ENCODE data around the gene NELL2.

The NELL2 gene

DNA sequence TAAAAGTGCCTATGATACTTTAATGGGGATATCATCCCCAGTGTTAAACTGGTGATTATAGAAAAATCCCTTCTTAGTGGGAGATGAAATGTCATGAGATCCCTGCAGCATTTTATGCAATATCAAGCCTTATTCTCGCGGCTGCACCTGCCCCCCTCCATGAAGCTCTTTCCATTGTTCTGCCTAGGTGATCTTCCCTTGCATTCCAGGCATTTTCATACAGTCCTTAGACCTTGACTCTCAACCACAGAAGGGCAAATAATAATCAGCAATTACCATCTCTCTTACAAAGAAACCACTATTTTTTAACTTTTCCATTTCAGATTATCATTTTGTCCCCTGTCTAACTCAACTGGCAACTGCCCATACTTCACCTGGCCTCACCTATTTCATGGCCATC, 352.3 kb downstream of the NELL2 start:
- no peak for DNase-seq

- DNase-seq, result no peak
Observed at GRCh38 chr12:44521702-44522101, 354.4 kb downstream of the NELL2 start.

- DNase-seq, result no peak
Observed at GRCh38 chr12:44519931-44520330, 356.2 kb downstream of the NELL2 start.

- DNase-seq, result no peak
Observed at GRCh38 chr12:44511289-44511688, 364.8 kb downstream of the NELL2 start.

DNA sequence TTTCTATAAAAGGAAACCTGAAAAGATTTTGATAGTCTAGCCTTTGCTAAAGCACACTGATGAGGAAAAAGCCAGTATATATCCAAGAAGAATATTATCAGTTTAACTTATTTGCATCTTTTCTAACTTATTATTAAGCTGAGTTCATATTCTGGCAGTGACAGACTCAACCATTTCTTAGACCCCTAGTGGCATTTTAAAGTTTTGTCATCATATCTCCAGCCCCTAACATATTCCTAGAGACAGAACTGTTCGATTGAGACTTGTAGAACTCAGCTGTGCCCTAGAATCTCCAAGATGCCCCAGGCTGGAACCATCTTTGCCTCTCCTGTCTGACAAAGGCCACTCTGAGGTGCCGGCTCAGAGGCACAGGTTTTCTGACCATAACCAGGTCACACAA, 365.6 kb downstream of the NELL2 start:
- no peak for DNase-seq

GRCh38 chr12:44510076-44510475, 366.0 kb downstream of the NELL2 start:
- no peak for DNase-seq

GRCh38 chr12:44509471-44509870, 366.6 kb downstream of the NELL2 start:
- no peak for DNase-seq

- no peak for DNase-seq
Observed at GRCh38 chr12:44507461-44507860, 368.7 kb downstream of the NELL2 start.

GRCh38 chr12:44504799-44505198, 371.3 kb downstream of the NELL2 start:
- DNase-seq, result no peak

DNA sequence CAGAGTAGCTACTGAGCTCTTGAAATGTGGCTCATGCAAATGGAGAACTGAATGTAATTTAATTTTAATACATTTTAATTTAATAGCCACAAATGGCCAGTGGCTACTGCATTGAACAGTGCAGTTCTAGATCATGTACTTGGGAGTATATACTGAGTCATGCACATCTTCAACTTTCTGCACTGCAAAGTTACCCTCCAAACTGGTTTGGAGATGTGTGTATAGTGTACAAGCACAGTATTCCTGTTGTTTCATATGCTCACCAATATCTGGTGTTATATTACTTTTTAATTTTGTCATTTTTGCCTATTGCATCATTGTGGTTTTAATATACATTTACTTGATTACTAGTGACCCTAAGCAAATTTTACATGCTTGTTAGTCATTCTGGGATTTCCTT, 372.8 kb downstream of the NELL2 start:
- DNase-seq, result no peak

DNA sequence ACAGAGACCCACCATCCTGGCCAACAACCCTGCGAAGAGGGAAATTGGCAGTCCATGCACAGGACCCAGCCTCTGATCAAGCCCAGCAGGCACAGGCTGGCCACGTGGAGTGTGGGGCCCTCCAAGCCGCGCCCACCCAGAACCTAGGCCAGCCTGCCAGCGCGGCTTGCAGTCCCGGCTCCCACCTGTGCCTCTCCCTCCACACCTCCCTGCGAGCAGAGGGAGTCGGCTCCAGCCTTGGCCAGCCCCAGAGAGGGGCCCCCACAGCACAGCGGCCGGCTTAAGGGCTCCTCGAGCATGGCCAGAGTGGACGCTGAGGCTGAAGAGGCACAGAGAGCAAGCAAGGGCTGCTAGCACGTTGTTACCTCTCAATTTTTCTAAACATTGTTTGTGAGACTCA, 373.4 kb downstream of the NELL2 start:
- no peak for DNase-seq

GRCh38 chr12:44500423-44500822, 375.7 kb downstream of the NELL2 start:
- no peak for DNase-seq

DNA sequence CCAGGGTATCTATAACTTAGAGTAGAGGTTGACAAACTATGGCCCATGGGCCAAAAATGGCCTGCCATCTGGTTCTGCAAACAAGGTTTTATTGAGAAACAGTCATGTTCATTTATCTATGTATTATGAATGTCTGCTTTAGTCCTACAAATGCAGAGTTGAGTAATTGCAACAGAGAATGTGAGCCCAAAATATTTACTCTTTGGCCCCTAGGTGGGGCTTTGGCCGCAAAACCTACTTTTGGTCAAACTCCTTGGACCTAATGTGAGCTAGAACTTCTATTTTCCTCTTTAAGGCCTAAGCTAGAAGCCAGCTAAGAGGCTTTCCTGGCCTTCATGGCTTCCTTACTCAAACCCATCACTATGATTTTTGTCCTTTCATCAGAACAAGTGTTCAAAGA, 379.1 kb downstream of the NELL2 start:
- DNase-seq, result no peak

DNA sequence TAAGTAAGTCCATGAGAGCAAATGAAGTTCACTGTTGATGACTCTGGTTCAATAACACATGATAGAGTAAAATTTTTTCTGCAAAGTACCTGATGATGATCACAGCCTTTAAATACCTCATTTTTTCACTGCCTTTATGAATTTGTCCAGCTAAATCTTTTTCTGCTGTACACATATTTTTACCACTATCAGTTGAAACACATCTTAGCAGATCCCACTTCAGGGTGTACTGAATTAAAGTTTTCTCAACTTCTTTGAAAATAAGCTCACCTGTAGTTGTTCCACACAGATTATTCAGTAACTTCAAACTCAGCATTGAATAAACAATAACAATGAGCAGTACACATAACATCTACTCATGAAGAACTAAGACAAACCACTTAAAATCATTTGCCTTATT, 385.9 kb downstream of the NELL2 start:
- no peak for DNase-seq

DNA sequence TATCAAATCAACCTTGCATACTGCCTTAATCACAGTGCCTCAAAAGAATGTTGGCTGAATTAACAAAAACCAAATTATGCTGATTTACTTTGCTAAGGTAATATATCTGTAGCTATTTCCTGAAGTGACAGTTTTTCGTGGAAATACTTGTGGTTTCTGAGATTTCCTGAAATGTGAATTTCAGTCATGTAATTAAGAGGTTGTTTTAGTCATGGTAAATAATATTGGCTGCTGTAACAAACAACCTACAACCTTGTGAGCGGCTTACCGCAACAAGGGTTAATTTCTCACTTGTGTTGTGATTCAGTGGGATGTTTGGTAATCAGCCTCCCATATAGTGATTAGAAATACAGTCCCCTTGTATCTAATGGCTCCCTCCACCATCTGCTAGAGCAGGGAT, 387.9 kb downstream of the NELL2 start:
- no peak for DNase-seq

GRCh38 chr12:44484862-44485261, 391.3 kb downstream of the NELL2 start:
- DNase-seq, result no peak

GRCh38 chr12:44477331-44477980, 398.7 kb downstream of the NELL2 start:
- DNase-seq, result no peak

GRCh38 chr12:44476683-44477082, 399.4 kb downstream of the NELL2 start:
- no peak for DNase-seq

- DNase-seq, result no peak
Observed at GRCh38 chr12:44465139-44465538, 411.0 kb downstream of the NELL2 start.

DNA sequence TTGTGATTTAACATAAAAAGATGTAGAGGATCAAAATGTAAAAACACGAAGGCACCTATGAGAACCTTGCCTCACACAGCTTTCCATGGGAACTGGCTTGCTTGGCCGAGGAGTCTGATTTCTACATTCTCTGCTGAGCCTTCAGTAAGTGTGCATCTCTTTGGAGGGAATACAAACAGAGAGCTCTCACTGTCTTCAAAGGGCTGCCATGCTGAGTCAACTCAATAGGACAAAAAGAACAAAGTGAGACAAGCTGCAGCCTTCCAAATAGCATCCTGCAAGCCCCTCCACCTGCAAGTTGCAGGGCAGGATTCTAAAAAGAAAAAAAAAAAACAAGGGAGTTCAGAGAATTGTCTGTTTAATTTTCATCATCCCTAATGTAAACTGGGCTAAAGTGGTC, 411.9 kb downstream of the NELL2 start:
- DNase-seq, result no peak

DNA sequence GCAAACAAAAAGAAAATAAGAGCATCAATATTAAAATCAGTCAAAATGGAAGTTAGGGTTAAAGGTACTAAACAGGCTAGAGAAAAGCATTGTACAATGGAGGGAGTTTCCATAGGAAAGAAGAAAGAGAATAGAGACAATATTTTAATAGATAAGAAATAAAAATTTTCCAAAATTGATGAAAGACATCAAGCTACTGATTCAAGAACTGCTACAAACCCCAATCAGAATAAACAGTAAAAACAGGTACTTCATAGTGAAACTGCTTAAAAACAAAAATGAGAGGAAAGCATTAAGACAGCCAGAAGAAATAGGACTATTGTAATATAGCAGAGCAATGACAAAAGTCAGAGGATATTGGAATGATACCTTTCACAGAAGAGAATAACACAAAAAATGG, 413.4 kb downstream of the NELL2 start:
- DNase-seq, result no peak

DNA sequence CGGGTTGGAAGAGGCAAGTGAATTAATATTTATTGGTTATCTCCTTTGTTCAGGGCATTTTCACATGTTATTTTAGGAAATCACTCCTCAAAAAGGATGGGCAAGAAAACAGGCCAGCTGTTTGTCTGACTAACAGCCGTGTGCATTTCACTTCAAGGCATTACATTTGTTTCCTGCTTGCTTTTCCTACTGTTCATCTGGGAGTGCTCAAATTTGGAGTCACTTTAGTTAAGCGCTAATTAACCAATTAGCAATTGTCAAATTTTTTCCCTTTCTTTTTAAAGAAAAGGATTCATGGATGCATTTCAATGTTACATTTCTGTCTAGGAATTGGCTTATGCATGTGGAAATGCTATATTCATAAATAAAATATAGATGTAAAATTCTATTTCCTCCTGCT, 415.9 kb downstream of the NELL2 start:
- DNase-seq, result no peak

DNA sequence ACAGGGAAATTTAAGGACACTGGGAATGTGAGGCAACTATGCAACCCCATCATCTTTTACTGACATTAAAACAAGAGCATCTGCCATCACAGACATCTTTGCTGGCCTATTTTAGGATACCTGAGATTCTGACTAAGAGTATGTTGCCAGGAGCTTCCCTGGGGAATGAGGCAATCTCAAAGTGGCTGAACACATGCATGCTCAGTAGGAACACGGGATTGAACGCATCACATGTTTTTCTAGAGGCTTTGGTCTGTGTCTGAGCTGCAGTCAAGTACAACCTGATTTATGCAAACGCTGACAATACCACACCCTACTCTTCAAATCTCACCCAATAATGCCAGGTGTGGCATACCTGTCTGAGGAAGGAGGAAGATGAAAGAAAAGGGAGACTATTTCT, 416.5 kb downstream of the NELL2 start:
- no peak for DNase-seq

All from NCI-H2227 treated with DMSO at 0.1 percent for 48 hours (cell line).